SU-DHL-6 (cell line): ENCODE measurements around the gene LRRN4CL.
A peak's percentile ranks its signal among the peaks of the same experiment; 100 is the strongest.

Experiments used
- H2AFZ ChIP-seq: fragments of 200-600 bp; sonication (generic); 2 replicates; pipeline ENCODE4 v1.6.1; 2014; ENCODE audit warnings: low read depth, mild to moderate bottlenecking, moderate library complexity, mixed read lengths, antibody characterized with exemption, low read length; ENCODE audit not compliant: severe bottlenecking
- H3F3A ChIP-seq: fragments of 200-600 bp; shearing (Covaris generic); 2 replicates; pipeline ENCODE4 v1.6.0; 2016; ENCODE audit warnings: antibody characterized with exemption, mild to moderate bottlenecking; ENCODE audit not compliant: insufficient read depth
- H3K27ac ChIP-seq: fragments of 200-600 bp; sonication (generic); 2 replicates; pipeline ENCODE4 v1.5.1; 2016; ENCODE audit warnings: low read depth, mild to moderate bottlenecking, low read length, moderate library complexity, mixed read lengths
- H3K27me3 ChIP-seq: fragments of 200-600 bp; sonication (generic), shearing (Covaris generic); 2 replicates; pipeline ENCODE4 v1.6.0; 2014; ENCODE audit warnings: mild to moderate bottlenecking, low read length
- H3K36me3 ChIP-seq: fragments of 200-600 bp; sonication (generic); 2 replicates; pipeline ENCODE4 v1.6.1; 2014; ENCODE audit warnings: mild to moderate bottlenecking, low read length, mixed read lengths
- H3K4me2 ChIP-seq: fragments of 300-600, 200-600 bp; shearing (Covaris generic), sonication (generic); 2 replicates; pipeline ENCODE4 v1.6.0; 2014; ENCODE audit warnings: low read length, low read depth, mild to moderate bottlenecking; ENCODE audit not compliant: poor library complexity, severe bottlenecking
- H3K4me3 ChIP-seq: fragments of 200-600 bp; sonication (generic); 2 replicates; pipeline ENCODE4 v1.5.1; 2014; ENCODE audit warnings: antibody characterized with exemption, low read length, mild to moderate bottlenecking, mixed read lengths; ENCODE audit not compliant: insufficient read depth, poor library complexity, severe bottlenecking
- H3K79me2 ChIP-seq: fragments of 200-600 bp; sonication (generic); 2 replicates; pipeline ENCODE4 v1.6.1; 2014; ENCODE audit warnings: mild to moderate bottlenecking, low read length, moderate library complexity; ENCODE audit not compliant: insufficient read depth
- H3K9ac ChIP-seq: fragments of 200-600 bp; sonication (generic); 2 replicates; pipeline ENCODE4 v1.7.0; 2014; ENCODE audit warnings: mild to moderate bottlenecking, low read length
- H3K9me2 ChIP-seq: fragments of 200-600 bp; sonication (generic); replicated peaks from 2 replicates; pipeline ENCODE4 v1.6.1; 2014; ENCODE audit warnings: low read length; ENCODE audit not compliant: insufficient read depth
- H3K9me3 ChIP-seq: fragments of 200-600 bp; sonication (generic); 2 replicates; pipeline ENCODE4 v1.6.1; 2014; ENCODE audit warnings: low read length, mixed read lengths; ENCODE audit not compliant: insufficient read depth
- H4K20me1 ChIP-seq: fragments of 200-600 bp; sonication (generic); 2 replicates; pipeline ENCODE4 v1.6.1; 2014; ENCODE audit warnings: low read depth, mild to moderate bottlenecking, antibody characterized with exemption, low read length, moderate library complexity, mixed read lengths
- CTCF ChIP-seq: fragments of 200-600 bp; sonication (generic); IDR thresholded peaks from one replicate; pipeline ENCODE4 v1.5.1; 2017; ENCODE audit warnings: antibody characterized with exemption, mild to moderate bottlenecking, low read length, moderate library complexity; ENCODE audit not compliant: insufficient read depth, poor library complexity, severe bottlenecking
- EZH2phosphoT487 ChIP-seq: fragments of 200-600 bp; sonication (generic), shearing (Covaris generic); conservative IDR thresholded peaks from 2 replicates; pipeline ENCODE4 v1.6.1; 2018; ENCODE audit warnings: mild to moderate bottlenecking, antibody characterized with exemption, low read length, moderate library complexity, mixed read lengths

LRRN4CL gene

GRCh38 chr11:62646825-62647608 lies 42.3 kb downstream of the LRRN4CL start:
- Histone ChIP-seq H3K4me2 (peak overlapping the region; percentile 36), H3K27ac (peak overlapping the region; percentile 21; the same call in 1 of the 2 replicates), H2AFZ (no peak overlapping the region), H3K9me3 (no peaks in the 10 kb centered on the region), H3K9ac (peak overlapping the region; percentile 98; the same call in 1 of the 2 replicates), H3K36me3 (no peaks in the 10 kb centered on the region), H3K9me2 (no peaks in the 10 kb centered on the region), H3K4me3 (no peak overlapping the region), H3K79me2 (peaks cover 52% of the 10 kb centered on the region), H4K20me1 (no peaks in the 10 kb centered on the region), H3K27me3 (no peaks in the 10 kb centered on the region), H3F3A (peaks cover 4% of the 10 kb centered on the region)
- no peak for TF ChIP-seq EZH2phosphoT487
- TF ChIP-seq CTCF: no peak

GRCh38 chr11:62645946-62646824 lies 43.1 kb downstream of the LRRN4CL start, which contains the start of gene GANAB:
Gene GANAB, minus strand, starts transcription at chr11:62646613. Its CDS starts 14 bp downstream, at chr11:62646599.
- peak within 1 kb of the TSS; percentile 79 for H3K27ac ChIP-seq
- no peak within 1 kb of the TSS for H2AFZ ChIP-seq
- no peaks in the 10 kb centered on the region for H4K20me1 ChIP-seq
- H3K36me3 ChIP-seq: no peaks in the 10 kb centered on the region
- H3F3A ChIP-seq: peaks cover 4% of the 10 kb centered on the region
- H3K9me3 ChIP-seq: no peaks in the 10 kb centered on the region
- peaks cover 49% of the 10 kb centered on the region for H3K79me2 ChIP-seq
- H3K9me2 ChIP-seq: no peaks in the 10 kb centered on the region
- TF ChIP-seq CTCF (no peak), EZH2phosphoT487 (no peak)
- peak within 1 kb of the TSS; percentile 98 for H3K9ac ChIP-seq
- peak within 1 kb of the TSS; percentile 86 for H3K4me2 ChIP-seq
- peak within 1 kb of the TSS; percentile 89 for H3K4me3 ChIP-seq
- no peaks in the 10 kb centered on the region for H3K27me3 ChIP-seq

- Histone ChIP-seq H3K79me2 (peaks cover 51% of the 10 kb centered on the region), H2AFZ (no peak overlapping the region), H4K20me1 (no peaks in the 10 kb centered on the region), H3K9me2 (no peaks in the 10 kb centered on the region), H3K27ac (peak overlapping the region; percentile 79), H3K27me3 (no peaks in the 10 kb centered on the region), H3K9ac (peak overlapping the region; percentile 98), H3K36me3 (no peaks in the 10 kb centered on the region), H3K9me3 (no peaks in the 10 kb centered on the region), H3F3A (peaks cover 4% of the 10 kb centered on the region), H3K4me3 (peak overlapping the region; percentile 89), H3K4me2 (peak overlapping the region; percentile 86)
- TF ChIP-seq EZH2phosphoT487 (no peak), CTCF (no peak)
Measured at GRCh38 chr11:62645671-62645945, 43.7 kb downstream of the LRRN4CL start.
